OCI-LY7 (cell line): ENCODE results near the gene BPIFB2. TPM values are rescaled to one million over a fixed set of nuclear protein-coding genes. Genes with fewer than 3 reads are reported as not detected.

Source experiments
- BruUV-seq: library from RNA; stranded (reverse); fragments of 400-500 nt; replicated peaks from 2 replicates; lab custom pipeline; 2021; lab: Mats Ljungman, UMichigan
- CTCF ChIA-PET: fragments of 300-600 bp; sonication (Branson Sonifier 250); formaldehyde crosslinking; loops from one replicate; lab custom pipeline; 2022; ENCODE audit warnings: antibody characterized with exemption; ENCODE audit not compliant: unreplicated experiment; lab: Charles Lee
- POLR2A ChIA-PET: fragments of 300-600 bp; sonication (Branson Sonifier 250); formaldehyde crosslinking; loops from one replicate; lab custom pipeline; 2022; ENCODE audit warnings: antibody characterized with exemption; lab: Charles Lee
- DNase-seq: peaks from one replicate; pipeline ENCODE4 v3.0.0-alpha.2; 2015; ENCODE audit warnings: low spot score
- H2AFZ ChIP-seq: fragments of 200-600 bp; sonication (generic), shearing (Covaris generic); 2 replicates; pipeline ENCODE4 v1.6.1; 2014; ENCODE audit warnings: mild to moderate bottlenecking, antibody characterized with exemption, low read length, moderate library complexity
- H3K27ac ChIP-seq: fragments of 200-600 bp; sonication (generic); 2 replicates; pipeline ENCODE4 v1.5.1; 2014; ENCODE audit warnings: mixed run types, low read depth, mild to moderate bottlenecking, moderate library complexity, low read length, inconsistent platforms; ENCODE audit not compliant: poor library complexity, severe bottlenecking
- H3K36me3 ChIP-seq: fragments of 200-600 bp; sonication (generic); 2 replicates; pipeline ENCODE4 v1.6.1; 2014; ENCODE audit warnings: mild to moderate bottlenecking, antibody characterized with exemption, low read length, moderate library complexity, mixed read lengths; ENCODE audit not compliant: insufficient read depth
- H3K4me1 ChIP-seq: fragments of 200-600 bp; sonication (generic); 2 replicates; pipeline ENCODE4 v1.5.1; 2014; ENCODE audit warnings: mild to moderate bottlenecking, low read length; ENCODE audit not compliant: insufficient read depth, poor library complexity, severe bottlenecking
- H3K4me2 ChIP-seq: fragments of 200-600 bp; sonication (generic); 2 replicates; pipeline ENCODE4 v1.6.1; 2014; ENCODE audit warnings: mild to moderate bottlenecking, low read length
- H3K4me3 ChIP-seq: fragments of 200-600 bp; sonication (generic); 2 replicates; pipeline ENCODE4 v1.5.1; 2014; ENCODE audit warnings: mild to moderate bottlenecking, low read depth, low read length; ENCODE audit not compliant: poor library complexity, severe bottlenecking
- H3K79me2 ChIP-seq: fragments of 200-600 bp; sonication (generic); 2 replicates; pipeline ENCODE4 v1.6.1; 2016; ENCODE audit warnings: low read depth, mild to moderate bottlenecking, low read length, moderate library complexity, mixed read lengths; ENCODE audit not compliant: insufficient read depth
- H3K9me2 ChIP-seq: fragments of 200-600 bp; sonication (generic); 2 replicates; pipeline ENCODE4 v1.6.1; 2016; ENCODE audit warnings: mild to moderate bottlenecking, low read length, mixed read lengths; ENCODE audit not compliant: insufficient read depth
- H3K9me3 ChIP-seq: fragments of 200-600 bp; sonication (generic); 2 replicates; pipeline ENCODE4 v1.6.1; 2014; ENCODE audit warnings: mild to moderate bottlenecking, mixed run types, low read length, mixed read lengths
- H4K20me1 ChIP-seq: fragments of 200-600 bp; sonication (generic); 2 replicates; pipeline ENCODE4 v1.6.1; 2014; ENCODE audit warnings: mild to moderate bottlenecking, antibody characterized with exemption, low read length, moderate library complexity, mixed read lengths; ENCODE audit not compliant: insufficient read depth
- CTCF ChIP-seq: fragments of 200-600 bp; sonication (generic); conservative IDR thresholded peaks from 2 replicates; pipeline ENCODE4 v1.5.1; 2014; ENCODE audit warnings: mild to moderate bottlenecking, antibody characterized with exemption, low read length, moderate library complexity, mixed read lengths
- EZH2phosphoT487 ChIP-seq: fragments of 200-600 bp; sonication (generic); IDR thresholded peaks from 2 replicates; pipeline ENCODE4 v1.6.1; 2018; ENCODE audit warnings: low read depth, borderline replicate concordance, mild to moderate bottlenecking, mixed run types, antibody characterized with exemption, low read length, moderate library complexity, mixed read lengths
- intact Hi-C: fragments of 100-400 bp; cut with micrococcal nuclease; formaldehyde crosslinking; loops from one replicate; pipeline ENCODE4 v1.10.0; 2022; ENCODE audit not compliant: unreplicated experiment
- total RNA-seq, 2 experiments: library from RNA; depleted of rRNA in 1 of 2; stranded (reverse); fragments of >200 nt in 1 of 2; shearing (Covaris generic) in 1 of 2; gene quantifications; 2 replicates each; pipeline ENCODE4 v1.2.3, GENCODE V29; 2014 to 2022

BPIFB2 gene
- total RNA-seq, 2 experiments from 2014 or later, result not detected

- ChIA-PET POLR2A (no interaction called here), CTCF (no interaction called here)
- H3K9me2 ChIP-seq, result no peaks in the 10 kb centered on the region
- no peak overlapping the region for H3K27ac ChIP-seq
- peaks cover 11% of the 10 kb centered on the region for H3K9me3 ChIP-seq
- H3K4me3 ChIP-seq, result no peak overlapping the region
- BruUV-seq, result no TSS peak
- intact Hi-C loops, result no loop called here
- H3K36me3 ChIP-seq, result no peaks in the 10 kb centered on the region
- H4K20me1 ChIP-seq, result no peaks in the 10 kb centered on the region
- DNase-seq, result no peak
- no peak overlapping the region for H3K4me2 ChIP-seq
- no peaks in the 10 kb centered on the region for H3K79me2 ChIP-seq
- H3K4me1 ChIP-seq, result no peaks in the 10 kb centered on the region
- no peak for TF ChIP-seq EZH2phosphoT487
- no peak for TF ChIP-seq CTCF
- H2AFZ ChIP-seq, result no peak overlapping the region
Measured at GRCh38 chr20:32959351-32960221, 47.9 kb upstream of the BPIFB2 start.

DNA sequence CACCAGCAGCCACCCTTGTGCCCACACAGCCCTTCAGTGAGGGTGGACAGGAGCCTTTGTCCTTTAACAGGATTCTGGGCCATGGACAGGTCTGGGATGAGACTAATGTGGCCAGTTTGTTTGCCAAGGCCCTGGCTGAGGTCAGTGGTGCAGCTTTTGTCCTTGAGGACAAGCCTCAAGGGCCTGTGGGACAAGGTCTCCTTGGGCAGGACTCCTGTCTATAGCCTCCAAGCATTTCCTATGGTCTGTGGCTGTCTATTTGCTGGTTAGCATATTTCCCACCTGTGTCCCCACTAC lies 47.3 kb upstream of the BPIFB2 start:
- H3K9me2 ChIP-seq, result no peaks in the 10 kb centered on the region
- BruUV-seq, result no TSS peak
- no peaks in the 10 kb centered on the region for H4K20me1 ChIP-seq
- H3K4me3 ChIP-seq, result no peak overlapping the region
- intact Hi-C loops, result no loop called here
- no peak overlapping the region for H3K27ac ChIP-seq
- H3K9me3 ChIP-seq, result peaks cover 11% of the 10 kb centered on the region
- CTCF ChIA-PET, result no interaction called here
- H3K79me2 ChIP-seq, result no peaks in the 10 kb centered on the region
- no peak for DNase-seq
- no peaks in the 10 kb centered on the region for H3K4me1 ChIP-seq
- no peak overlapping the region for H3K4me2 ChIP-seq
- no peaks in the 10 kb centered on the region for H3K36me3 ChIP-seq
- TF ChIP-seq EZH2phosphoT487, result no peak
- TF ChIP-seq CTCF, result no peak
- H2AFZ ChIP-seq, result no peak overlapping the region
- POLR2A ChIA-PET, result no interaction called here
